Caco-2 (cell line): ENCODE measurements around the gene MON2. TPM values are rescaled to one million over a fixed set of nuclear protein-coding genes. Genes with fewer than 3 reads are reported as not detected.

Experiments
- BruUV-seq: library from RNA; stranded (reverse); fragments of 400-500 nt; replicated peaks from 2 replicates; lab custom pipeline; 2021; lab: Mats Ljungman, UMichigan
- CTCF ChIA-PET: fragments of 300-600 bp; sonication (Branson Sonifier 250); formaldehyde crosslinking; loops from one replicate; lab custom pipeline; 2022; ENCODE audit warnings: antibody characterized with exemption; lab: Charles Lee
- POLR2A ChIA-PET: fragments of 300-600 bp; sonication (Branson Sonifier 250); formaldehyde crosslinking; loops from one replicate; lab custom pipeline; 2022; ENCODE audit warnings: antibody characterized with exemption; lab: Charles Lee
- DNase-seq, 2 experiments: peaks; one replicate each; pipeline versions ENCODE4 v3.0.0 to v3.0.0-alpha.2; 2020 to 2022
- H3K27me3 ChIP-seq: replicated peaks from 2 replicates; pipeline ENCODE4 v1.6.0; 2011; ENCODE audit warnings: low read length; ENCODE audit not compliant: control insufficient read depth, insufficient read depth
- H3K36me3 ChIP-seq: 2 replicates; pipeline ENCODE4 v1.5.1; 2011; ENCODE audit warnings: low read length; ENCODE audit not compliant: control insufficient read depth, insufficient read depth
- H3K4me1 ChIP-seq: fragments of 250-450 bp; sonication (Bioruptor Pico); 2 replicates; pipeline ENCODE4 v1.5.1; 2020; ENCODE audit warnings: mild to moderate bottlenecking
- H3K4me3 ChIP-seq: 2 replicates; pipeline ENCODE4 v1.5.1; 2011; ENCODE audit warnings: low read depth, mild to moderate bottlenecking, control low read depth, low read length
- H3K9me3 ChIP-seq: fragments of 250-450 bp; sonication (Bioruptor Pico); 2 replicates; pipeline ENCODE4 v1.5.1; 2020; ENCODE audit warnings: mild to moderate bottlenecking, moderate library complexity
- H3K27ac Mint-ChIP-seq: one replicate; pipeline ENCODE4 v1.8.0; 2022; ENCODE audit warnings: mixed read lengths; ENCODE audit not compliant: unreplicated experiment
- H3K27me3 Mint-ChIP-seq: one replicate; pipeline ENCODE4 v1.8.0; 2022; ENCODE audit warnings: mixed read lengths; ENCODE audit not compliant: insufficient read depth, unreplicated experiment
- H3K36me3 Mint-ChIP-seq: one replicate; pipeline ENCODE4 v1.8.0; 2022; ENCODE audit warnings: mild to moderate bottlenecking, mixed read lengths; ENCODE audit not compliant: insufficient read depth, unreplicated experiment
- H3K4me1 Mint-ChIP-seq: one replicate; pipeline ENCODE4 v1.8.0; 2022; ENCODE audit warnings: low read depth, mixed read lengths; ENCODE audit not compliant: unreplicated experiment
- H3K4me3 Mint-ChIP-seq: one replicate; pipeline ENCODE4 v1.8.0; 2022; ENCODE audit warnings: mild to moderate bottlenecking, moderate library complexity, mixed read lengths; ENCODE audit not compliant: unreplicated experiment
- H3K9me3 Mint-ChIP-seq: one replicate; pipeline ENCODE4 v1.8.0; 2022; ENCODE audit warnings: mixed read lengths; ENCODE audit not compliant: unreplicated experiment
- CTCF ChIP-seq, 2 experiments: fragments of 200-600 bp in 1 of 2; IDR thresholded peaks; 1 replicate in 1 of 2; 2 replicates in 1 of 2; pipeline versions ENCODE4 v1.5.1 to v1.8.0; 2011 to 2022; ENCODE audit warnings: antibody characterized with exemption in 1 of 2, control low read depth in 1 of 2, inconsistent platforms in 1 of 2, low read depth in 1 of 2, low read length in 1 of 2, mild to moderate bottlenecking in 1 of 2, moderate library complexity in 1 of 2; ENCODE audit not compliant: insufficient read depth in 1 of 2, severe bottlenecking in 1 of 2, unreplicated experiment in 1 of 2
- intact Hi-C: fragments of 100-400 bp; cut with micrococcal nuclease; formaldehyde crosslinking; loops from one replicate; pipeline ENCODE4 v1.10.0; 2022; ENCODE audit not compliant: unreplicated experiment
- total RNA-seq: library from RNA; stranded (reverse); gene quantifications from 2 replicates; pipeline ENCODE4 v1.2.3, GENCODE V29; 2022

MON2 gene
- total RNA-seq, 1 experiment from 2014 or later, result 30.8 TPM

GRCh38 chr12:62468397-62468796 lies 1.8 kb downstream of the MON2 start:
- H3K4me1 Mint-ChIP-seq, result no peaks in the 10 kb centered on the region
- Histone ChIP-seq H3K4me1 (no peaks in the 10 kb centered on the region), H3K27me3 (no peaks in the 10 kb centered on the region), H3K9me3 (peaks cover 6% of the 10 kb centered on the region), H3K4me3 (no peak overlapping the region), H3K36me3 (no peaks in the 10 kb centered on the region)
- ChIA-PET POLR2A (no interaction called here), CTCF (no interaction called here)
- H3K36me3 Mint-ChIP-seq, result no peaks in the 10 kb centered on the region
- intact Hi-C loops, result loop anchor here (10.0 kb wide), 1 partner anchor 204 kb away; the partner anchor contains the start of gene USP15
- no peaks in the 10 kb centered on the region for H3K27me3 Mint-ChIP-seq
- no peak for DNase-seq
- no peak overlapping the region for H3K4me3 Mint-ChIP-seq
- H3K27ac Mint-ChIP-seq, result no peak overlapping the region
- no TSS peak for BruUV-seq
- H3K9me3 Mint-ChIP-seq, result peaks cover 6% of the 10 kb centered on the region
- TF ChIP-seq CTCF (IDR thresholded peaks at IDR 0.05; ENCODE audit: insufficient read depth in 1 of 2, low read depth in 1 of 2, low read length in 1 of 2, severe bottlenecking in 1 of 2, unreplicated experiment in 1 of 2), result no peak

- H3K27ac Mint-ChIP-seq, result no peak overlapping the region
- no peaks in the 10 kb centered on the region for H3K4me1 Mint-ChIP-seq
- H3K36me3 Mint-ChIP-seq, result no peaks in the 10 kb centered on the region
- no peaks in the 10 kb centered on the region for H3K27me3 Mint-ChIP-seq
- Histone ChIP-seq H3K36me3 (no peaks in the 10 kb centered on the region), H3K9me3 (peaks cover 2% of the 10 kb centered on the region), H3K4me3 (no peak overlapping the region), H3K4me1 (no peaks in the 10 kb centered on the region), H3K27me3 (no peaks in the 10 kb centered on the region)
- no peak overlapping the region for H3K4me3 Mint-ChIP-seq
- DNase-seq, result no peak
- intact Hi-C loops, result loop anchor here (10.0 kb wide), 1 partner anchor 204 kb away; the partner anchor contains the start of gene USP15
- CTCF ChIA-PET, result no interaction called here
- no TSS peak for BruUV-seq
- POLR2A ChIA-PET, result no interaction called here
- TF ChIP-seq CTCF (IDR thresholded peaks at IDR 0.05; ENCODE audit: insufficient read depth in 1 of 2, low read depth in 1 of 2, low read length in 1 of 2, severe bottlenecking in 1 of 2, unreplicated experiment in 1 of 2), result no peak
- peaks cover under 1% of the 10 kb centered on the region for H3K9me3 Mint-ChIP-seq
Observed at GRCh38 chr12:62468935-62469334, 2.3 kb downstream of the MON2 start.

DNA sequence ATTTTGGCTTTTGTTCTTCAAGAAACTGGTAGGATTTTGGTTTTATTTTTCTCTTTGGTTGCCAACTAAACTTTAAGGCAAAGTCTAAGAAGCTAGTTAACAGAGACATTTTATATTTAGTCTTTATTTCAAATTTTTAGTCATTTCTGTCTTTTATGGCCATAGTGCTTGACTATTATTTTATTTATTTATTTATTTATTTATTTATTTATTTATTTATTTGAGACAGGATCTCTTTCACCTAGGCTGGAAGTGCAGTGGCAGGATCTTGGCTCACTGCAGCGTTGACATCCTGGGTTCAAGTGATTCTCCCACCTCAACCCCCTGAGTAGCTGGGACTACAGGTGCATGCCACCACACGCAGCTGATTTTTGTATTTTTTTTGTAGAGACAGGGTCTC lies 3.1 kb downstream of the MON2 start:
- H3K36me3 ChIP-seq, result no peaks in the 10 kb centered on the region
- Mint-ChIP-seq H3K9me3 (no peaks in the 10 kb centered on the region), H3K4me1 (no peaks in the 10 kb centered on the region), H3K4me3 (no peak overlapping the region), H3K27me3 (no peaks in the 10 kb centered on the region), H3K27ac (no peak overlapping the region), H3K36me3 (no peaks in the 10 kb centered on the region)
- POLR2A ChIA-PET, result interaction anchor here (0.6 kb wide), 1 partner anchor 397 kb away, joined by 4 read pairs; no protein-coding TSS in a partner anchor
- H3K27me3 ChIP-seq, result no peaks in the 10 kb centered on the region
- TF ChIP-seq CTCF (IDR thresholded peaks at IDR 0.05; ENCODE audit: insufficient read depth in 1 of 2, low read depth in 1 of 2, low read length in 1 of 2, severe bottlenecking in 1 of 2, unreplicated experiment in 1 of 2), result no peak
- no peaks in the 10 kb centered on the region for H3K9me3 ChIP-seq
- no peak overlapping the region for H3K4me3 ChIP-seq
- intact Hi-C loops, result loop anchor here (10.0 kb wide), 1 partner anchor 205 kb away; the partner anchor contains the start of gene USP15
- no peaks in the 10 kb centered on the region for H3K4me1 ChIP-seq
- CTCF ChIA-PET, result interaction anchor here (1.0 kb wide), 1 partner anchor 35 kb away, joined by 4 read pairs; no protein-coding TSS in a partner anchor
- no peak for DNase-seq
- BruUV-seq, result no TSS peak
